GM23338 (cell line): ENCODE results near the gene UPF2. TPM values are rescaled to one million over a fixed set of nuclear protein-coding genes. Genes with fewer than 3 reads are reported as not detected.

Experiments used
- ATAC-seq: fragments of 200-7000 bp; cut with Tn5 transposase; 3 replicates; pipeline ENCODE4 v1.9.1; 2020
- DNase-seq: peaks from one replicate; pipeline ENCODE4 v3.0.0-alpha.2; 2015; ENCODE audit warnings: low spot score
- H2AFZ ChIP-seq: fragments of 200-600 bp; sonication (generic); 2 replicates; pipeline ENCODE4 v1.8.0; 2016; ENCODE audit warnings: antibody characterized with exemption, mild to moderate bottlenecking, moderate library complexity
- H3F3A ChIP-seq: fragments of 200-600 bp; sonication (generic); replicated peaks from 2 replicates; pipeline ENCODE4 v1.8.0; 2017; ENCODE audit warnings: antibody characterized with exemption, mixed run types, low read depth
- H3K27ac ChIP-seq: fragments of 200-600 bp; sonication (generic); 2 replicates; pipeline ENCODE4 v1.6.1; 2016; ENCODE audit warnings: low read depth
- H3K27me3 ChIP-seq: fragments of 200-600 bp; sonication (generic); 2 replicates; pipeline ENCODE4 v1.8.0; 2016; ENCODE audit warnings: mild to moderate bottlenecking, mixed run types, moderate library complexity; ENCODE audit not compliant: insufficient read depth
- H3K36me3 ChIP-seq: fragments of 200-600 bp; sonication (generic); 2 replicates; pipeline ENCODE4 v1.8.0; 2016; ENCODE audit warnings: mild to moderate bottlenecking; ENCODE audit not compliant: insufficient read depth
- H3K4me1 ChIP-seq: fragments of 200-600 bp; sonication (generic); 2 replicates; pipeline ENCODE4 v1.8.0; 2016; ENCODE audit warnings: mild to moderate bottlenecking, moderate library complexity; ENCODE audit not compliant: insufficient read depth
- H3K4me2 ChIP-seq: fragments of 200-600 bp; sonication (generic); 2 replicates; pipeline ENCODE4 v1.7.1; 2017; ENCODE audit warnings: mixed run types
- H3K4me3 ChIP-seq: fragments of 200-600 bp; sonication (generic); 2 replicates; pipeline ENCODE4 v1.6.1; 2016; ENCODE audit warnings: mixed run types
- H3K79me2 ChIP-seq: fragments of 200-600 bp; sonication (generic); replicated peaks from 2 replicates; pipeline ENCODE4 v1.8.0; 2017; ENCODE audit warnings: mild to moderate bottlenecking; ENCODE audit not compliant: insufficient read depth
- H3K9me2 ChIP-seq: fragments of 200-600 bp; sonication (generic); 2 replicates; pipeline ENCODE4 v1.8.0; 2017; ENCODE audit not compliant: insufficient read depth
- H4K20me1 ChIP-seq: fragments of 200-600 bp; sonication (generic); replicated peaks from 2 replicates; pipeline ENCODE4 v1.8.0; 2017; ENCODE audit warnings: mild to moderate bottlenecking; ENCODE audit not compliant: insufficient read depth
- H3K27ac Mint-ChIP-seq: 2 replicates; pipeline ENCODE4 v1.8.0; 2020; ENCODE audit warnings: inconsistent platforms, mild to moderate bottlenecking, moderate library complexity, mixed read lengths
- H3K27me3 Mint-ChIP-seq: 3 replicates; pipeline ENCODE4 v1.8.0; 2022; ENCODE audit warnings: low read depth, mild to moderate bottlenecking, moderate library complexity, mixed read lengths, inconsistent platforms; ENCODE audit not compliant: insufficient read depth, poor library complexity
- H3K36me3 Mint-ChIP-seq: 3 replicates; pipeline ENCODE4 v1.8.0; 2021; ENCODE audit warnings: low read depth, mild to moderate bottlenecking, inconsistent platforms, moderate library complexity, mixed read lengths
- H3K4me1 Mint-ChIP-seq: 3 replicates; pipeline ENCODE4 v1.8.0; 2020; ENCODE audit warnings: mild to moderate bottlenecking, inconsistent platforms, mixed read lengths
- H3K4me3 Mint-ChIP-seq: 3 replicates; pipeline ENCODE4 v1.8.0; 2021; ENCODE audit warnings: moderate library complexity, mild to moderate bottlenecking, inconsistent platforms, mixed read lengths
- H3K9me3 Mint-ChIP-seq: 3 replicates; pipeline ENCODE4 v1.8.0; 2020; ENCODE audit warnings: moderate library complexity, mild to moderate bottlenecking, inconsistent platforms, mixed read lengths
- POLR2AphosphoS5 ChIP-seq: IDR thresholded peaks from 2 replicates; pipeline ENCODE4 v1.6.1; 2016; ENCODE audit warnings: antibody characterized with exemption, low read depth
- REST ChIP-seq: IDR thresholded peaks from one replicate; pipeline ENCODE4 v1.6.1; 2018; ENCODE audit warnings: antibody characterized with exemption; ENCODE audit not compliant: unreplicated experiment
- ZNF462 ChIP-seq: fragments of 250-450 bp; sonication (Bioruptor Pico); IDR thresholded peaks from 2 replicates; pipeline ENCODE4 v1.5.0; 2020; ENCODE audit warnings: mild to moderate bottlenecking, moderate library complexity
- polyA plus RNA-seq: library from polyadenylated mRNA; unstranded; fragments of >200 nt; fragmentation: Nextera tagmentation; extraction: Ambion mirVana; gene quantifications from 2 replicates; pipeline ENCODE4 v1.2.1, GENCODE V29; 2016
- total RNA-seq: library from RNA; depleted of rRNA; stranded (reverse); fragments of >200 nt; shearing (Covaris generic); gene quantifications from 2 replicates; pipeline ENCODE4 v1.2.3, GENCODE V29; 2014
- TF ChIP-seq, protein P1 (sequence below): IDR thresholded peaks from 2 replicates; pipeline ENCODE4 v1.6.1; 2016; ENCODE audit warnings: antibody characterized with exemption

UPF2 gene
- total and polyA plus RNA-seq, 2 experiments from 2014 or later = 29.0 to 78.5 TPM

- Mint-ChIP-seq H3K4me3 (no peak overlapping the region), H3K4me1 (peaks cover 7% of the 10 kb centered on the region; the same call in 2 of the 3 replicates), H3K9me3 (peaks cover 9% of the 10 kb centered on the region), H3K27me3 (no peaks in the 10 kb centered on the region), H3K36me3 (peaks cover 62% of the 10 kb centered on the region), H3K27ac (peak overlapping the region; percentile 46; the same call in 1 of the 2 replicates)
- H4K20me1 ChIP-seq = no peaks in the 10 kb centered on the region
- H3K36me3 ChIP-seq = peaks cover 23% of the 10 kb centered on the region
- H3K9me2 ChIP-seq = no peaks in the 10 kb centered on the region
- H3K4me2 ChIP-seq = no peak overlapping the region
- no peak overlapping the region for H3K4me3 ChIP-seq
- ATAC-seq (peak; percentile 34; the same call in 1 of the 3 replicates), DNase-seq (peak; percentile 35)
- TF ChIP-seq REST = no peak
- TF ChIP-seq, protein P1, sequence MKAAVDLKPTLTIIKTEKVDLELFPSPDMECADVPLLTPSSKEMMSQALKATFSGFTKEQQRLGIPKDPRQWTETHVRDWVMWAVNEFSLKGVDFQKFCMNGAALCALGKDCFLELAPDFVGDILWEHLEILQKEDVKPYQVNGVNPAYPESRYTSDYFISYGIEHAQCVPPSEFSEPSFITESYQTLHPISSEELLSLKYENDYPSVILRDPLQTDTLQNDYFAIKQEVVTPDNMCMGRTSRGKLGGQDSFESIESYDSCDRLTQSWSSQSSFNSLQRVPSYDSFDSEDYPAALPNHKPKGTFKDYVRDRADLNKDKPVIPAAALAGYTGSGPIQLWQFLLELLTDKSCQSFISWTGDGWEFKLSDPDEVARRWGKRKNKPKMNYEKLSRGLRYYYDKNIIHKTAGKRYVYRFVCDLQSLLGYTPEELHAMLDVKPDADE = no peak
- TF ChIP-seq ZNF462 (CRISPR knock-in tag) = no peak
- no peak for TF ChIP-seq POLR2AphosphoS5
- no peaks in the 10 kb centered on the region for H3K27me3 ChIP-seq
- H3K4me1 ChIP-seq = peaks cover 6% of the 10 kb centered on the region; the same call in 1 of the 2 replicates
- peaks cover 4% of the 10 kb centered on the region; the same call in 1 of the 2 replicates for H3K79me2 ChIP-seq
- H2AFZ ChIP-seq = no peak overlapping the region
- no peaks in the 10 kb centered on the region; the same call in 1 of the 2 replicates for H3F3A ChIP-seq
- H3K27ac ChIP-seq = no peak overlapping the region
Observed at GRCh38 chr10:12006671-12007070, 35.9 kb downstream of the UPF2 start.
